ENCODE measurements around the gene SELENOO.

- TF ChIP-seq POLR2A (IDR thresholded peaks at IDR 0.05) (no peak), CTCF (IDR thresholded peaks at IDR 0.05) (no peak)
These were observed 17.5 kb upstream of the SELENOO start for GRCh38 chr22:50183141-50183971.

Data from tibial nerve (tissue), 3 donors.